GM19397 (cell line): ENCODE measurements around the gene TAF13.
"Not testable (repeated sequence)": the region's sequence is repeated elsewhere in the genome, so short reads cannot be mapped to it uniquely, and the experiment has no call there.

Experiments used
- ATAC-seq: cut with Tn5 transposase; IDR thresholded peaks from one replicate; pipeline ENCODE4 v1.9.1; 2021; ENCODE audit warnings: mild to moderate bottlenecking, moderate library complexity; ENCODE audit not compliant: unreplicated experiment

Gene TAF13

GRCh38 chr1:109048335-109048734 lies 27.5 kb downstream of the TAF13 start:
- no peak for ATAC-seq

- no peak for ATAC-seq
Observed at GRCh38 chr1:109047339-109047738, 28.5 kb downstream of the TAF13 start.

GRCh38 chr1:109046671-109047070 lies 29.1 kb downstream of the TAF13 start:
- no peak for ATAC-seq

- ATAC-seq = no peak
Observed at GRCh38 chr1:109045595-109045994, 30.2 kb downstream of the TAF13 start.

GRCh38 chr1:109041621-109042468 lies 34.0 kb downstream of the TAF13 start, which contains the start of gene WDR47:
Gene WDR47 (minus strand): TSS chr1:109042102. CDS start chr1:109023512, 18,590 bp downstream.
- ATAC-seq = peak; percentile 95

DNA sequence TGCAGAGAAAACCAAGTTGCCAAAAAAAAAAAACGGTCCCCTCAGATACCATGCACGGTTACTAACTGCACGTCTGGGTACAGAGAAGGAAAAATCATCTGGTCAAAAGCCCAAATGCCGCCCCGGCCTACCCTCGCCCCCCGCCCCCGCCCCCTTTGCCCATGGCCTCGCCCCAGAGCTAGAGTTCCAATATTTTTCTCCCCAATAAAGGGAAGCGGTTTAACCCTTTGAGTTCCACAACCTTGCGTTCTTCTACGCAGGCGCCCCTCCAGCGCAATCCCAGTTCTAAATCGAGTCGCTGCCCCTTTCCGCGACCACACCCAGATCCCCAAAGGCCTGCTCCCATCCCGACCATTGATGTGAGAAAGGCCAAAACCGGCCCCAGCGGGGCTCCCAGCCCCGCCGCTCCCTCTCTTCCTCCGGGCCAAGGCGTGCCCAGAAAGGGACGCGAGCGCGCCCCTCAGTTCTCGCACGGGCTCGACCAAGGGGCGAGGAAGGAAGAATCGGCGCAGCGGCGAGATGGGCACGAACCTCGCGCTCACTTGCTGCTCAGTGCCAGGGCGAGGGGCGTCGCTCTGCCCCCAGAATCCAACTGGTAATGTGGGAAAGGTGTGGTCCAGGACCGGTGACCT lies 34.7 kb downstream of the TAF13 start:
- ATAC-seq = peak; percentile 21

GRCh38 chr1:109040627-109040988 lies 35.2 kb downstream of the TAF13 start:
- no peak for ATAC-seq

GRCh38 chr1:109034382-109034781 lies 41.4 kb downstream of the TAF13 start:
- ATAC-seq = no peak

DNA sequence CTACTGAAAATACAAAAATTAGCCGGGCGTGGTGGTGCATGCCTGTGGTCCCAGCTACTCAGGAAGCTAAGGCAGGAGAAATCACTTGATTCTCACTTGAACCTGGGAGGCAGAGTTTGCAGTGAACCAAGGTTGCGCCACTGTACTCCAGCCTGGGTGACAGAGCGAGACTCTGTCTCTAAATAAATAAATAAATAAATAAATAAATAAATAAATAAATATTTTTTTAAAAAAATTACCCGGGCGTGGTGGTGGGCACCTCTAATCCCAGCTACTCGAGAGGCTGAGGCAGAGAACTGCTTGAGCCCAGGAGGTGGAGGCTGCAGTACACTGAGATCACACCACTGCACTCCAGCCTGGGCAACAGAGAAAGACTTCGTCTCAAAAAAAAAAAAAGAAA lies 46.3 kb downstream of the TAF13 start:
- not testable (repeated sequence) for ATAC-seq

GRCh38 chr1:109027841-109028240 lies 48.0 kb downstream of the TAF13 start:
- no peak for ATAC-seq

- ATAC-seq = no peak
Observed at GRCh38 chr1:109025694-109026093, 50.1 kb downstream of the TAF13 start.

DNA sequence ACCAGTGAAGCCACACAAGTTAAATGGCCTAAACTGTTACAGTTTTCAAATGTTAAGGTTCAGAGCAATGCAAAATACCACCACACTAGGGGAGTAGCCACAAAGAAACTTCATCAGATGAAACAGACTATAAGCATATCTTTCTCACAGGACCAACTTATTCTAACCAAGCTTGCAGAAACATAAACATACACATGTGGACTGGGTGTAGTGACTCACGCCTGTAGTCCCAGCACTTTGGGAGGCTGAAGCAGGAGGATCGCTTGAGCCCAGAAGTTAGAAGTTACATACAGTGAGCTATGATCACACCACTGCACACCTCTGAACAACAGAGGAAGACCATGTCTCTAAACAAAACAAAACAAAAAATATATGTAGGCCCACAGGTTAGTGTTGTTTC lies 51.2 kb downstream of the TAF13 start:
- ATAC-seq = no peak

DNA sequence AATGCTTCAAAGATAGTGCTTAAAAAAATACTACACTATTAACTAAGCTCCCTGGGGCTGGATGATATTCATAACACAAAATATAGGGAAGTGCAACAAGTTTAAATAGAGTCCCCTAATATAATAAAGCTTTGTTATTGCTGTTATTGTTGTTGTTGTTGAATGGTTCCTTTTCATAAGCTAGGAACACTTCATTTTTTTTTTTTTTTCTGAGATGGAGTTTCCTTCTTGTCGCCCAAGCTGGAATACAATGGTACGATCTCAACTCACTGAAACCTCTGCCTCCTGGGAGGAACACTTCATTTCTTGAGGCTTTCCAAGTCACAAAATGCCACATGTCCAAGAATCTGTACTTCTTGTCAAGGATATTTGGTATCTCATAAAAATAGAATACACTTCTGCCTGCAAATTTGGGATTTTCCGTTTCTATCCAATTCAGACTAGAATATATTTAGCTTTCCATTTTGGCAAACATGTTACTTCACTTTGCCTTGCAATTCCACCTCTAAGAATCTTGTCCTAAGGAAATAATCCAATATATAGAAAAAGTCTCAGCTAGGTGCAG lies 55.0 kb downstream of the TAF13 start:
- ATAC-seq = no peak

DNA sequence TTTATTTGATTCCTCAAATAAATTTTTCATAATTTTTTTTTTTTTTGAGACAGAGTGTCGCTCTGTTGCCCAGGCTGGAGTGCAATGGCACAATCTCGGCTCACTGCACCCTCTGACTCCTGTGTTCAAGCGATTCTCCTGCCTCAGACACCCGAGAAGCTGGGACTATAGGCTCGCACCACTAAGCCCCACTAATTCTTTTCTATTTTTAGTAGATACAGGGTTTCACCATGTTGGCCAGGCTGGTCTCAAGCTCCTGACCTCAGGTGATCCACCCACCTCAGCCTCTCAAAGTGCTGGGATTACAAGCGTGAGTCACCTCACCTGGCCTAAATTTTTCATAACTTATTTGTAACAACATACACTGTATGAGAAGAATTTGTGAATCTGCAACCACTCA lies 58.1 kb downstream of the TAF13 start:
- ATAC-seq = not testable (repeated sequence)

DNA sequence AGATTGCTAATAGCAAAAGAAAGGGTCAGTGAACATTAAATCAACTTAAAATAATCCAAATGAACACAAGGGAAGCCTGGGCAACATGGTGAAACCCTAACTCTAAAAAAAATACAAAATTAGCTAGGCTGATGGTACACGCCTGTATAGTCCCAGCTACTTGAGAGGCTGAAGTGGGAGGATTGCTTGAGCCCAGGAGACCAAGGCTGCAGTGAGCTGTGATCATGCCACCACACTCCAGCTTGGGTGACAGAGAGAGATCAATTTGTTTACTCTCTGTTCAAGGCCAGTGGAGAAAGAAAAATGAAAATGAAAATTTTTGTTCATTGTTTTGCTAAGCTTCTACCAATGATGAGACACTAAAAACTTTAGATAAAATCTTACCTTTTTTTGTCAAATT lies 58.7 kb downstream of the TAF13 start:
- no peak for ATAC-seq
